Gastroesophageal sphincter (tissue), 3 donors: ENCODE results near the gene PRKCZ.

Source experiments
- CTCF ChIP-seq, 4 experiments: fragments of 200-600 bp in 2 of 4; fragments of 450-650 bp in 2 of 4; sonication (generic) in 1 of 4; IDR thresholded peaks; one replicate each; pipeline ENCODE4 v1.5.1; 2017 to 2019; ENCODE audit warnings: antibody characterized with exemption in 4 of 4, mild to moderate bottlenecking in 2 of 4, moderate library complexity in 2 of 4
- POLR2A ChIP-seq, 2 donors: fragments of 450-650 bp; IDR thresholded peaks; one replicate each; pipeline ENCODE4 v1.6.1; 2017; ENCODE audit warnings: antibody characterized with exemption in 2 of 2, mild to moderate bottlenecking in 2 of 2, moderate library complexity in 1 of 2

- TF ChIP-seq CTCF (IDR thresholded peaks at IDR 0.05) (no peak), POLR2A (IDR thresholded peaks at IDR 0.05) (no peak)
These were observed 51.3 kb downstream of the PRKCZ start for GRCh38 chr1:2101531-2101930.
